ENCODE results near the gene SRSF5. TPM values are rescaled to one million over a fixed set of nuclear protein-coding genes. Genes with fewer than 3 reads are reported as not detected.

Gene SRSF5
- total and polyA plus RNA-seq, 2 of the 13 experiments (the other 11 are each of a cell fraction or from before 2014, with no cell fraction given) = 189 to 277 TPM

GRCh38 chr14:69752773-69753172 lies 14.2 kb upstream of the SRSF5 start:
- H3K4me1 ChIP-seq (ENCODE audit: insufficient read depth, low read length) = peaks cover 80% of the 10 kb centered on the region
- H4K20me1 ChIP-seq (ENCODE audit: insufficient read depth, low read length) = no peaks in the 10 kb centered on the region
- intact Hi-C loops (cut with micrococcal nuclease; ENCODE audit: unreplicated experiment) = no loop called here
- ATAC-seq = no peak
- no peak for DNase-seq (ENCODE audit: low spot score)
- ChIA-PET POLR2A (interaction anchor here (0.7 to 1.8 kb wide), 2 partner anchors 14 to 147 kb away, joined by 3 to 10 read pairs; partner anchors contain the start of gene SRSF5), CTCF (ENCODE audit: low intra/inter-chr PET ratio, low total read pairs) (no interaction called here)
- TF ChIP-seq NR2F1 (CRISPR knock-in tag; IDR thresholded peaks at IDR 0.05) (0 out of 4 replicates have a peak, but pooled peaks of 1 of the 2 experiments have one; percentile 23), MBD4 (IDR thresholded peaks at IDR 0.05; ENCODE audit: borderline replicate concordance, low read length) (no peak)
- 0% methylated on average over 1 of the region's 1 CpG for WGBS (ENCODE audit: low lambda C conversion rate)
- in situ Hi-C loops (cut with HindIII; ENCODE audit: extremely low pct_ligation_motif_present, low pct_unique_long_range_greater_than_20kb) = no loop called here
- no peaks in the 10 kb centered on the region for H3K36me3 ChIP-seq (replicated peaks in 1 of 2; ENCODE audit: control insufficient read depth in 1 of 2, insufficient read depth in 2 of 2, low read length in 2 of 2)
- FAIRE-seq = no peak
- no peak overlapping the region for H3K4me3 ChIP-seq (replicated peaks in 1 of 3; ENCODE audit: insufficient read depth in 1 of 3, low read depth in 2 of 3, low read length in 3 of 3)
- no peak overlapping the region for H3K27ac ChIP-seq (ENCODE audit: extremely low read length, insufficient read depth, low read length)
- no peaks in the 10 kb centered on the region for H3K27me3 ChIP-seq (ENCODE audit: control insufficient read depth in 1 of 2, insufficient read depth in 2 of 2, low read length in 2 of 2)
- H3K9ac ChIP-seq (ENCODE audit: insufficient read depth, low read depth, low read length) = no peak overlapping the region
- peak overlapping the region; percentile 56 for H3K4me2 ChIP-seq (ENCODE audit: low read depth, low read length)
- no TSS peak for BruUV-seq (replicated peaks)
- H2AFZ ChIP-seq (ENCODE audit: low read length) = no peak overlapping the region
- no peaks in the 10 kb centered on the region for H3K79me2 ChIP-seq (ENCODE audit: insufficient read depth, low read length)
- H3K9me3 ChIP-seq (ENCODE audit: low read length) = no peaks in the 10 kb centered on the region

GRCh38 chr14:69753860-69754259 lies 13.1 kb upstream of the SRSF5 start:
- no peaks in the 10 kb centered on the region for H3K9me3 ChIP-seq (ENCODE audit: low read length)
- no peak for ATAC-seq
- H3K4me3 ChIP-seq (replicated peaks in 1 of 3; ENCODE audit: insufficient read depth in 1 of 3, low read depth in 2 of 3, low read length in 3 of 3) = no peak overlapping the region
- DNase-seq (ENCODE audit: low spot score) = no peak
- intact Hi-C loops (cut with micrococcal nuclease; ENCODE audit: unreplicated experiment) = no loop called here
- TF ChIP-seq ZNF570 (CRISPR knock-in tag; IDR thresholded peaks at IDR 0.05; ENCODE audit: borderline replicate concordance) (no peak), ZBTB37 (CRISPR knock-in tag; IDR thresholded peaks at IDR 0.05) (no peak), ZNF343 (CRISPR knock-in tag; IDR thresholded peaks at IDR 0.05) (no peak), RORA (CRISPR knock-in tag; IDR thresholded peaks at IDR 0.05) (no peak), ZNF574 (CRISPR knock-in tag; IDR thresholded peaks at IDR 0.05) (no peak)
- H3K9ac ChIP-seq (ENCODE audit: insufficient read depth, low read depth, low read length) = no peak overlapping the region
- in situ Hi-C loops (cut with HindIII; ENCODE audit: extremely low pct_ligation_motif_present, low pct_unique_long_range_greater_than_20kb) = no loop called here
- BruUV-seq (replicated peaks) = no TSS peak
- peaks cover 69% of the 10 kb centered on the region for H3K4me1 ChIP-seq (ENCODE audit: insufficient read depth, low read length)
- POLR2A ChIA-PET = no interaction called here
- no peak overlapping the region for H3K4me2 ChIP-seq (ENCODE audit: low read depth, low read length)
- 7% methylated on average over 1 of the region's 1 CpG for WGBS (ENCODE audit: low lambda C conversion rate)
- H3K36me3 ChIP-seq (replicated peaks in 1 of 2; ENCODE audit: control insufficient read depth in 1 of 2, insufficient read depth in 2 of 2, low read length in 2 of 2) = no peaks in the 10 kb centered on the region
- H4K20me1 ChIP-seq (ENCODE audit: insufficient read depth, low read length) = no peaks in the 10 kb centered on the region
- H3K27ac ChIP-seq (ENCODE audit: extremely low read length, insufficient read depth, low read length) = no peak overlapping the region
- CTCF ChIA-PET (ENCODE audit: low intra/inter-chr PET ratio, low total read pairs) = no interaction called here
- H3K79me2 ChIP-seq (ENCODE audit: insufficient read depth, low read length) = no peaks in the 10 kb centered on the region
- H3K27me3 ChIP-seq (ENCODE audit: control insufficient read depth in 1 of 2, insufficient read depth in 2 of 2, low read length in 2 of 2) = no peaks in the 10 kb centered on the region
- FAIRE-seq = no peak
- peak overlapping the region; percentile 30 for H2AFZ ChIP-seq (ENCODE audit: low read length)

Data from HepG2 (cell line).